Mesenchymal stem cell (in vitro differentiated cells and primary cell): ENCODE data around the gene SEC22A.

Source experiments
- DNase-seq: peaks from one replicate; pipeline ENCODE4 v3.0.0-alpha.2; 2013
- H2AFZ ChIP-seq: one replicate; pipeline ENCODE4 v1.6.1; 2013; ENCODE audit warnings: low read depth, mild to moderate bottlenecking, control low read depth, inconsistent platforms, low read length, moderate library complexity
- H2AK5ac ChIP-seq: 2 replicates; pipeline ENCODE4 v1.6.1; 2013; ENCODE audit warnings: low read length, moderate library complexity, mild to moderate bottlenecking, inconsistent platforms; ENCODE audit not compliant: severe bottlenecking
- H2BK120ac ChIP-seq: one replicate; pipeline ENCODE4 v1.6.1; 2013; ENCODE audit warnings: low read depth, mild to moderate bottlenecking, inconsistent platforms, low read length, moderate library complexity
- H2BK12ac ChIP-seq, 2 experiments: one replicate each; pipeline ENCODE4 v1.6.1; 2013; ENCODE audit warnings: inconsistent platforms in 2 of 2, low read length in 2 of 2, mild to moderate bottlenecking in 2 of 2, moderate library complexity in 2 of 2, control low read depth in 1 of 2
- H2BK15ac ChIP-seq: one replicate; pipeline ENCODE4 v1.6.1; 2013; ENCODE audit warnings: mild to moderate bottlenecking, low read depth, inconsistent platforms; ENCODE audit not compliant: poor library complexity, severe bottlenecking
- H2BK5ac ChIP-seq: 2 replicates; pipeline ENCODE4 v1.6.1; 2013; ENCODE audit warnings: low read depth, mild to moderate bottlenecking, low read length, control low read depth, inconsistent platforms; ENCODE audit not compliant: poor library complexity, severe bottlenecking
- H3K14ac ChIP-seq, 2 experiments: one replicate each; pipeline ENCODE4 v1.6.1; 2013; ENCODE audit warnings: inconsistent platforms in 2 of 2, low read length in 2 of 2, control low read depth in 1 of 2, mild to moderate bottlenecking in 1 of 2, moderate library complexity in 1 of 2
- H3K18ac ChIP-seq, 2 experiments: one replicate each; pipeline ENCODE4 v1.6.1; 2013; ENCODE audit warnings: inconsistent platforms in 2 of 2, low read length in 2 of 2, control low read depth in 1 of 2, low read depth in 1 of 2, mild to moderate bottlenecking in 1 of 2
- H3K23ac ChIP-seq, 2 experiments: one replicate each; pipeline ENCODE4 v1.6.1; 2013; ENCODE audit warnings: inconsistent platforms in 2 of 2, low read length in 2 of 2, mild to moderate bottlenecking in 2 of 2, moderate library complexity in 2 of 2, control low read depth in 1 of 2
- H3K27ac ChIP-seq: 2 replicates; pipeline ENCODE4 v1.5.1; 2013; ENCODE audit warnings: mild to moderate bottlenecking, moderate library complexity, low read length, control low read depth, inconsistent platforms; ENCODE audit not compliant: poor library complexity, severe bottlenecking
- H3K27me3 ChIP-seq, 2 experiments: 2 replicates each; pipeline versions ENCODE4 v1.6.1 to v1.7.0; 2013; ENCODE audit warnings: low read length in 2 of 2, mild to moderate bottlenecking in 2 of 2, moderate library complexity in 2 of 2, control low read depth in 1 of 2, inconsistent platforms in 1 of 2; ENCODE audit not compliant: control insufficient read depth in 1 of 2, insufficient read depth in 1 of 2
- H3K36me3 ChIP-seq, 2 experiments: 2 replicates each; pipeline versions ENCODE4 v1.6.1 to v1.7.0; 2013; ENCODE audit warnings: low read length in 2 of 2, control low read depth in 1 of 2, inconsistent platforms in 1 of 2, low read depth in 1 of 2, mild to moderate bottlenecking in 1 of 2; ENCODE audit not compliant: insufficient read depth in 2 of 2, control insufficient read depth in 1 of 2
- H3K4ac ChIP-seq, 2 experiments: one replicate each; pipeline ENCODE4 v1.6.1; 2013; ENCODE audit warnings: inconsistent platforms in 2 of 2, low read length in 2 of 2, mild to moderate bottlenecking in 2 of 2, moderate library complexity in 2 of 2, control low read depth in 1 of 2, low read depth in 1 of 2
- H3K4me1 ChIP-seq: 2 replicates; pipeline ENCODE4 v1.6.1; 2013; ENCODE audit warnings: low read depth, low read length, control low read depth; ENCODE audit not compliant: control insufficient read depth, insufficient read depth
- H3K4me2 ChIP-seq: 2 replicates; pipeline ENCODE4 v1.6.1; 2013; ENCODE audit warnings: low read length, mild to moderate bottlenecking, inconsistent platforms; ENCODE audit not compliant: poor library complexity, severe bottlenecking
- H3K4me3 ChIP-seq, 2 experiments: 2 replicates each; pipeline versions ENCODE4 v1.5.1 to v1.7.0; 2013; ENCODE audit warnings: low read length in 2 of 2, mild to moderate bottlenecking in 2 of 2, control low read depth in 1 of 2, low read depth in 1 of 2; ENCODE audit not compliant: insufficient read depth in 1 of 2
- H3K79me1 ChIP-seq: replicated peaks from 2 replicates; pipeline ENCODE4 v1.6.1; 2013; ENCODE audit warnings: mild to moderate bottlenecking, control low read depth, low read length, inconsistent platforms; ENCODE audit not compliant: poor library complexity, severe bottlenecking
- H3K9ac ChIP-seq: 2 replicates; pipeline ENCODE4 v1.7.0; 2013; ENCODE audit warnings: mild to moderate bottlenecking, low read length, moderate library complexity
- H3K9me3 ChIP-seq: 2 replicates; pipeline ENCODE4 v1.7.0; 2013; ENCODE audit warnings: mild to moderate bottlenecking, low read length; ENCODE audit not compliant: control insufficient read depth
- H4K8ac ChIP-seq: one replicate; pipeline ENCODE4 v1.6.1; 2013; ENCODE audit warnings: inconsistent platforms, mild to moderate bottlenecking, low read length, moderate library complexity
- H4K91ac ChIP-seq: one replicate; pipeline ENCODE4 v1.6.1; 2013; ENCODE audit warnings: mild to moderate bottlenecking, low read length, inconsistent platforms
- WGBS: methylation state at CpG from one replicate; pipeline ENCODE4 v1.1.7; 2013; ENCODE audit warnings: mixed read lengths; 5-methylcytosine and 5-hydroxymethylcytosine counted together

The SEC22A gene

GRCh38 chr3:123168122-123168521 lies 33.6 kb upstream of the SEC22A start:
- Histone ChIP-seq H3K23ac (no peak overlapping the region), H3K9me3 (no peaks in the 10 kb centered on the region), H2BK12ac (no peak overlapping the region), H3K36me3 (peaks cover 10 to 42% of the 10 kb centered on the region in 2 experiments), H2AFZ (no peak overlapping the region), H3K4ac (no peak overlapping the region), H2AK5ac (no peak overlapping the region), H3K4me1 (peaks cover 5% of the 10 kb centered on the region), H2BK5ac (no peak overlapping the region), H2BK15ac (no peak overlapping the region), H3K4me2 (no peak overlapping the region), H3K9ac (no peak overlapping the region), H3K18ac (no peak overlapping the region), H3K27ac (no peak overlapping the region), H2BK120ac (no peak overlapping the region), H3K4me3 (no peak overlapping the region), H4K8ac (no peak overlapping the region), H3K27me3 (no peaks in the 10 kb centered on the region), H3K14ac (no peak overlapping the region), H4K91ac (no peak overlapping the region), H3K79me1 (peaks cover 1% of the 10 kb centered on the region)
- no peak for DNase-seq

GRCh38 chr3:123168605-123169004 lies 33.1 kb upstream of the SEC22A start:
- no peak overlapping the region for H2AK5ac ChIP-seq
- no peak overlapping the region for H4K8ac ChIP-seq
- no peak overlapping the region for H3K9ac ChIP-seq
- H3K4me3 ChIP-seq: no peak overlapping the region
- no peak overlapping the region for H3K14ac ChIP-seq
- no peaks in the 10 kb centered on the region for H3K9me3 ChIP-seq
- no peak overlapping the region for H3K23ac ChIP-seq
- no peak overlapping the region for H3K18ac ChIP-seq
- H3K4me2 ChIP-seq: no peak overlapping the region
- no peak overlapping the region for H3K4ac ChIP-seq
- H3K27me3 ChIP-seq: no peaks in the 10 kb centered on the region
- H3K36me3 ChIP-seq: peaks cover 8 to 38% of the 10 kb centered on the region in 2 experiments
- peaks cover 1% of the 10 kb centered on the region for H3K79me1 ChIP-seq
- no peak overlapping the region for H2BK120ac ChIP-seq
- H2BK12ac ChIP-seq: no peak overlapping the region
- no peak overlapping the region for H2AFZ ChIP-seq
- DNase-seq: no peak
- H3K27ac ChIP-seq: no peak overlapping the region
- no peak overlapping the region for H2BK15ac ChIP-seq
- WGBS: 100% methylated on average over 1 of the region's 2 CpGs
- no peak overlapping the region for H4K91ac ChIP-seq
- peaks cover 5% of the 10 kb centered on the region for H3K4me1 ChIP-seq
- no peak overlapping the region for H2BK5ac ChIP-seq

GRCh38 chr3:123169492-123169929 lies 32.2 kb upstream of the SEC22A start:
- H3K4me1 ChIP-seq: peaks cover 5% of the 10 kb centered on the region
- peaks cover under 1% of the 10 kb centered on the region for H3K79me1 ChIP-seq
- H3K9ac ChIP-seq: no peak overlapping the region
- no peak overlapping the region for H3K18ac ChIP-seq
- H4K8ac ChIP-seq: peak overlapping the region; percentile 69
- H3K4me2 ChIP-seq: no peak overlapping the region
- H3K27me3 ChIP-seq: no peaks in the 10 kb centered on the region
- H2BK120ac ChIP-seq: no peak overlapping the region
- H3K36me3 ChIP-seq: peaks cover 1 to 28% of the 10 kb centered on the region in 2 experiments
- DNase-seq: peak; percentile 5
- H3K9me3 ChIP-seq: no peaks in the 10 kb centered on the region
- H2AFZ ChIP-seq: no peak overlapping the region
- H3K27ac ChIP-seq: peak overlapping the region; percentile 53
- H4K91ac ChIP-seq: no peak overlapping the region
- H2BK15ac ChIP-seq: no peak overlapping the region
- no peak overlapping the region for H3K4ac ChIP-seq
- H2BK12ac ChIP-seq: no peak overlapping the region
- no peak overlapping the region for H3K23ac ChIP-seq
- no peak overlapping the region for H3K14ac ChIP-seq
- no peak overlapping the region for H3K4me3 ChIP-seq
- no peak overlapping the region for H2AK5ac ChIP-seq
- H2BK5ac ChIP-seq: no peak overlapping the region
- WGBS: 86% methylated on average over 5 of the region's 5 CpGs

- Histone ChIP-seq H3K18ac (no peak overlapping the region), H2BK5ac (no peak overlapping the region), H3K14ac (no peak overlapping the region), H2BK120ac (no peak overlapping the region), H3K23ac (no peak overlapping the region), H2AFZ (no peak overlapping the region), H3K4me3 (no peak overlapping the region), H3K4ac (no peak overlapping the region), H2BK15ac (no peak overlapping the region), H3K4me1 (peaks cover 5% of the 10 kb centered on the region), H4K8ac (peak overlapping the region; percentile 69), H3K27me3 (no peaks in the 10 kb centered on the region), H3K4me2 (no peak overlapping the region), H4K91ac (no peak overlapping the region), H3K79me1 (no peaks in the 10 kb centered on the region), H3K9me3 (no peaks in the 10 kb centered on the region), H3K36me3 (peaks cover 0 to 24% of the 10 kb centered on the region in 2 experiments), H2BK12ac (no peak overlapping the region), H3K27ac (peak overlapping the region; percentile 53), H2AK5ac (no peak overlapping the region), H3K9ac (no peak overlapping the region)
- 50% methylated on average over 2 of the region's 2 CpGs for WGBS
- no peak for DNase-seq
Observed at GRCh38 chr3:123169930-123170329, 31.8 kb upstream of the SEC22A start.
